Measurements from ENCODE around the gene C4BPA. TPM values are rescaled to one million over a fixed set of nuclear protein-coding genes. Genes with fewer than 3 reads are reported as not detected.
A peak's percentile ranks its signal among the peaks of the same experiment; 100 is the strongest.

The C4BPA gene
- total and polyA plus RNA-seq, 9 of the 15 experiments (the other 6 are each of a cell fraction or from before 2014, with no cell fraction given): 0.04 to 0.22 (median 0.11) TPM; not detected in 3

GRCh38 chr1:207077470-207078377, 26.3 kb upstream of the C4BPA start (continued):
- TF ChIP-seq PHB (CRISPR knock-in tag; IDR thresholded peaks at IDR 0.05): no peak
- no peak for TF ChIP-seq RBM15 (IDR thresholded peaks at IDR 0.05; ENCODE audit: insufficient read depth, low read length)
- no peak for TF ChIP-seq ZNF668 (CRISPR knock-in tag; IDR thresholded peaks at IDR 0.05)
- TF ChIP-seq CHD4 (IDR thresholded peaks at IDR 0.05; ENCODE audit: insufficient read depth, insufficient replicate concordance, low read depth, low read length, poor library complexity, severe bottlenecking): no peak
- TF ChIP-seq ZBED1 (IDR thresholded peaks at IDR 0.05): no peak
- no peak for TF ChIP-seq ZNF699 (CRISPR knock-in tag; IDR thresholded peaks at IDR 0.05; ENCODE audit: insufficient replicate concordance)
- TF ChIP-seq ZBTB40 (IDR thresholded peaks at IDR 0.05): 0 out of 2 replicates have a peak, but pooled peaks have one; percentile 15
- no peak for TF ChIP-seq ZBTB40 (CRISPR knock-in tag; IDR thresholded peaks at IDR 0.05)
- no peak for TF ChIP-seq BMI1 (IDR thresholded peaks at IDR 0.05; ENCODE audit: low read length)
- TF ChIP-seq ETV5 (CRISPR knock-in tag; IDR thresholded peaks at IDR 0.05; ENCODE audit: low read depth): no peak
- no peak for TF ChIP-seq E4F1 (CRISPR knock-in tag; IDR thresholded peaks at IDR 0.05; ENCODE audit: borderline replicate concordance)
- TF ChIP-seq RAD51 (IDR thresholded peaks at IDR 0.05; ENCODE audit: borderline replicate concordance, low read depth): no peak
- TF ChIP-seq BCOR (IDR thresholded peaks at IDR 0.05): no peak
- TF ChIP-seq POLR2G (IDR thresholded peaks at IDR 0.05; ENCODE audit: low read depth, low read length): no peak
- TF ChIP-seq L3MBTL2 (IDR thresholded peaks at IDR 0.05): peak; percentile 72
- TF ChIP-seq BHLHE40 (IDR thresholded peaks at IDR 0.05; ENCODE audit: low read length): no peak
- TF ChIP-seq CC2D1A (IDR thresholded peaks at IDR 0.05): peak; percentile 75
- TF ChIP-seq TBL1XR1 (IDR thresholded peaks at IDR 0.05; ENCODE audit: low read length in 2 of 2): no peak; a peak in 1 of 4 replicates

All from K562 (cell line).